Ascending aorta (tissue), 2 donors: ENCODE results near the gene RECQL5. TPM values are rescaled to one million over a fixed set of nuclear protein-coding genes. Genes with fewer than 3 reads are reported as not detected.

Experiments
- DNase-seq, 2 donors: peaks; one replicate each; pipeline ENCODE4 v3.0.0-alpha.2; 2019; ENCODE audit warnings: low spot score in 2 of 2
- H3K27ac ChIP-seq, 2 donors: fragments of 200-600 bp; sonication (generic); one replicate each; pipeline ENCODE4 v1.5.1; 2016 to 2017; ENCODE audit warnings: mild to moderate bottlenecking in 1 of 2
- H3K27me3 ChIP-seq: fragments of 200-600 bp; sonication (generic); one replicate; pipeline ENCODE4 v1.5.1; 2017
- H3K36me3 ChIP-seq, 2 donors: fragments of 200-600 bp; sonication (generic); one replicate each; pipeline ENCODE4 v1.5.1; 2016
- H3K4me1 ChIP-seq, 2 donors: fragments of 200-600 bp; sonication (generic); one replicate each; pipeline ENCODE4 v1.5.1; 2016 to 2017; ENCODE audit warnings: mild to moderate bottlenecking in 1 of 2
- H3K4me3 ChIP-seq, 2 donors: fragments of 200-600 bp; sonication (generic); one replicate each; pipeline ENCODE4 v1.5.1; 2016 to 2017; ENCODE audit warnings: mild to moderate bottlenecking in 1 of 2
- H3K9me3 ChIP-seq, 2 donors: fragments of 200-600 bp; sonication (generic); one replicate each; pipeline ENCODE4 v1.5.1; 2016
- intact Hi-C: fragments of 100-400 bp; cut with DNase I; formaldehyde crosslinking; loops from one replicate; pipeline ENCODE4 v1.15.1; 2023
- total RNA-seq: library from RNA; depleted of rRNA; stranded (reverse); fragments of >200 nt; gene quantifications from one replicate; pipeline ENCODE4 v1.1.0, GENCODE V29; 2016
- TF ChIP-seq, protein P1 (sequence below), 3 experiments: fragments of 200-600 bp in 2 of 3; fragments of 450-650 bp in 1 of 3; sonication (generic) in 2 of 3; IDR thresholded peaks; one replicate each; pipeline ENCODE4 v1.5.1; 2016 to 2019; ENCODE audit warnings: antibody characterized with exemption in 3 of 3, mild to moderate bottlenecking in 1 of 3, moderate library complexity in 1 of 3

Gene RECQL5
- total RNA-seq, 1 donor from 2014 or later, result 7.6 TPM

DNA sequence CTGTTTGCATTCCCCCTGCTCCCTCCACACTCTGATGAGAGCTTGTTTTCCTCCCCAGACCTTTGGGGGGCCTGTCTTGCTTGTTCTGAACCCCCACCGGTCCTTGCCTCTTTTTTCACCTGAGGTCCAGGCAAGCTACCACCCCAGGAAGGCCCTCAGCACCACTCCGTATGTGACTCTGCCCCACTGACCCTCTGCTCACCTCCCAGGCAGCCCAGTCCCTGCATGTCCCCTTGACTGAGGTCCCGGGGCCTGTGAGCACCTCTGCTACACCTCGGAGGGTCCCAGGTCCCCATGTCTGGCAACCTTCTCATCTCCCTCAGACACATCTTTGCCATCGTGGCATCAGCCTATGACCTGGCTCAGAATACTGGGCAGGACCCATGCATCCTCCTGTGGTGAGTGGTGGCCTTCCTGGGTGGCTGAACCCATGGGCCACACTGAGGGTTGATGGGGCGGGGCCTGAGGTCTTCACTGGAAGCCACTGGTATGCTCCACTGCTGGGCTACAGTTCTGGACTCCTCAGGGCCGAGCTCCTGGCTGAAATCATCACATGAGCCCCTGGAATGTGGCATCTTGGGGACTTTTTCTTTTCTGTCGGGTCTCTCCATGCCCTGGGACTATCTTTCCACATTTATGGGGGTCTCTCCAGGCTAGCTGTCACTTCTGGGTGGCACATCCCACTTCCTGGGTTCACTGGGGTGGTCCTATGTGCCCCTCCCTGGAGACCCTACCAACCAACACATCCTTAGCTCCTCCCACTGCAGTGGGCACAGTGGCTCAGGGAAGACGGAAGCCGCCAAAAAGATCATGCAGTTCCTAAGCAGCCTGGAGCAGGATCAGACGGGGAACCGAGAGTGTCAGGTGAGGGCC, 75.9 kb downstream of the RECQL5 start:
- Histone ChIP-seq H3K4me3 (no peak overlapping the region), H3K4me1 (no peaks in the 10 kb centered on the region), H3K27ac (no peak overlapping the region), H3K9me3 (no peaks in the 10 kb centered on the region), H3K27me3 (no peaks in the 10 kb centered on the region), H3K36me3 (no peaks in the 10 kb centered on the region)
- no peak for DNase-seq
- TF ChIP-seq, protein P1, sequence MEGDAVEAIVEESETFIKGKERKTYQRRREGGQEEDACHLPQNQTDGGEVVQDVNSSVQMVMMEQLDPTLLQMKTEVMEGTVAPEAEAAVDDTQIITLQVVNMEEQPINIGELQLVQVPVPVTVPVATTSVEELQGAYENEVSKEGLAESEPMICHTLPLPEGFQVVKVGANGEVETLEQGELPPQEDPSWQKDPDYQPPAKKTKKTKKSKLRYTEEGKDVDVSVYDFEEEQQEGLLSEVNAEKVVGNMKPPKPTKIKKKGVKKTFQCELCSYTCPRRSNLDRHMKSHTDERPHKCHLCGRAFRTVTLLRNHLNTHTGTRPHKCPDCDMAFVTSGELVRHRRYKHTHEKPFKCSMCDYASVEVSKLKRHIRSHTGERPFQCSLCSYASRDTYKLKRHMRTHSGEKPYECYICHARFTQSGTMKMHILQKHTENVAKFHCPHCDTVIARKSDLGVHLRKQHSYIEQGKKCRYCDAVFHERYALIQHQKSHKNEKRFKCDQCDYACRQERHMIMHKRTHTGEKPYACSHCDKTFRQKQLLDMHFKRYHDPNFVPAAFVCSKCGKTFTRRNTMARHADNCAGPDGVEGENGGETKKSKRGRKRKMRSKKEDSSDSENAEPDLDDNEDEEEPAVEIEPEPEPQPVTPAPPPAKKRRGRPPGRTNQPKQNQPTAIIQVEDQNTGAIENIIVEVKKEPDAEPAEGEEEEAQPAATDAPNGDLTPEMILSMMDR (IDR thresholded peaks at IDR 0.05), result no peak
- intact Hi-C loops, result no loop called here

DNA sequence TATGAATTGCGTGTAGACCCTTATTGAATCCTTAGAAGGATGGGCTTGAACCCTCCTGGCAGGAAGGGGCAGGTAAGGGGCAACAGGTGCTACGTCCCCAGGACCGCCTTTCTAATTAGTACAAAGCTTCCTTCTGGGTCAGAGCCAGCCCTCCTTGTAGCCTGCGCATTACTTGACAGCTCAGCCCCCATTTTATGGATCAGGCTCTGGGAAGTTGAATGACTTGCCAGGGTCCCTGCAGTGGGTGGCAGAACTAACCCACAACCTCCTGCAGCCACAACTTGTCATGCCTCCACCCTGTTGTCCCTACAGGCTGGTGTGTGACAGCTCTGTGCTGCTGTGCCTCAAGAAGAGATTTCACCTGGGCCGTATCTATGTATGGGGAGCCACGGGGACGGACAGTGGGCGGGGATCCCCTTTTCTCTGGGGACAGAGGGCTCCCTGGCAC, 76.6 kb downstream of the RECQL5 start:
- TF ChIP-seq, protein P1 (IDR thresholded peaks at IDR 0.05), result no peak
- Histone ChIP-seq H3K27ac (no peak overlapping the region), H3K36me3 (no peaks in the 10 kb centered on the region), H3K9me3 (no peaks in the 10 kb centered on the region), H3K4me1 (no peaks in the 10 kb centered on the region), H3K4me3 (peak overlapping the region in 1 of 2 donors; percentile 71), H3K27me3 (no peaks in the 10 kb centered on the region)
- no peak for DNase-seq
- intact Hi-C loops, result no loop called here

GRCh38 chr17:75589919-75590303, 77.0 kb downstream of the RECQL5 start:
- intact Hi-C loops, result loop anchor here (1.0 kb wide), 2 partner anchors 65 to 164 kb away; partner anchors contain the start of gene LLGL2
- H3K9me3 ChIP-seq, result no peaks in the 10 kb centered on the region
- H3K4me1 ChIP-seq, result no peaks in the 10 kb centered on the region
- H3K27ac ChIP-seq, result peak overlapping the region; percentile 86 to 87
- H3K27me3 ChIP-seq, result no peaks in the 10 kb centered on the region
- TF ChIP-seq, protein P1 (IDR thresholded peaks at IDR 0.05), result no peak
- H3K36me3 ChIP-seq, result no peaks in the 10 kb centered on the region
- peak overlapping the region; percentile 71 to 79 for H3K4me3 ChIP-seq
- no peak for DNase-seq

GRCh38 chr17:75589012-75589918, 77.7 kb downstream of the RECQL5 start:
- no peaks in the 10 kb centered on the region for H3K27me3 ChIP-seq
- H3K27ac ChIP-seq, result peak overlapping the region; percentile 86 to 87
- peak; percentile 54 to 93 for DNase-seq
- intact Hi-C loops, result loop anchor here (1.0 kb wide), 2 partner anchors 64 to 163 kb away; partner anchors contain the start of gene LLGL2
- no peaks in the 10 kb centered on the region for H3K9me3 ChIP-seq
- H3K4me3 ChIP-seq, result peak overlapping the region; percentile 71 to 79
- no peaks in the 10 kb centered on the region for H3K4me1 ChIP-seq
- TF ChIP-seq, protein P1 (IDR thresholded peaks at IDR 0.05), result peak; percentile 46 to 97 (median 53)
- H3K36me3 ChIP-seq, result no peaks in the 10 kb centered on the region

- DNase-seq, result peak in 1 of 2 donors; percentile 76
- intact Hi-C loops, result loop anchor here (1.0 kb wide), 2 partner anchors 63 to 162 kb away; partner anchors contain the start of gene LLGL2
Measured at GRCh38 chr17:75588596-75589011, 78.3 kb downstream of the RECQL5 start.

More at GRCh38 chr17:75588596-75589011, 78.3 kb downstream of the RECQL5 start:
- TF ChIP-seq, protein P1 (IDR thresholded peaks at IDR 0.05), result no peak
- Histone ChIP-seq H3K9me3 (no peaks in the 10 kb centered on the region), H3K4me3 (peak overlapping the region; percentile 71 to 79), H3K4me1 (no peaks in the 10 kb centered on the region), H3K36me3 (no peaks in the 10 kb centered on the region), H3K27ac (peak overlapping the region; percentile 86 to 87), H3K27me3 (no peaks in the 10 kb centered on the region)
